ENCODE results near the gene SH2D2A. TPM values are rescaled to one million over a fixed set of nuclear protein-coding genes. Genes with fewer than 3 reads are reported as not detected.
"Not testable (repeated sequence)": the region's sequence is repeated elsewhere in the genome, so short reads cannot be mapped to it uniquely, and the experiment has no call there.

SH2D2A gene
- total RNA-seq, 2 donors from 2014 or later, result 221 to 246 TPM

DNA sequence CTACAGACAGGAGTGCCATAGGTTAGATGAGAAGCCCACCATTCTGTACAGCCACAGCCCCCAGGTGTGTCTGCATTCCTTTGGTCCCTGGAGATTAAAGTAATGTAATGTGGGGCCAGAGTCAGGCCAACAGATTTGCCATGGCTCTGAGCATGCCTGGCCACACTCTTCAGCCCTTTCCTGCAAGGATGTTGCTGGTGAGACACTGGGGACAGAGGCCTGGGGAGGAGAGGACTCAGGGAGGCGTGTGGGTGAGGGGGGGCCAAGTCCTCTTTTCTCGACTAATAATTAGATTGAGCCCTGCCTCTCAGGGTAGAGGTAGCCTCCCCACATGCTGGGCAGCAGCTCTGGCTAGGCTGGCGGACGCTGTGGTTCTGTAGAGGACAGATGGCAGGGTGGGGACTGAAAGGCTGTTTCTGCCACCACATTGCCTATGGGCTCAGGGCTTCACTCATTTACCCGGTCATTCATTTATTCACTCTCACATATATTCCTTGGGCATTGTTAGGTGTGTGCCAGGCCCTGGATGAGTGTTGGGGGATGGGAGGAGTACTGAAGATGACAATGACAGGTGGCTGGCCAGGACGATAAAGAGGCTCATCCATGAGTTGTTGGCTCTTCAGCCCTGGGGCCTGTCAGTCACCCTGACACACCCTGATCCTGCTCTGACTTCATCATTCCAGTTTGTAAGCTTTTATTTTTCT lies 56.4 kb downstream of the SH2D2A start:
- DNase-seq, result no peak
- Mint-ChIP-seq H3K36me3 (ENCODE audit: insufficient read depth in 2 of 2) (no peaks in the 10 kb centered on the region), H3K27ac (no peak overlapping the region), H3K9me3 (no peaks in the 10 kb centered on the region), H3K27me3 (ENCODE audit: low read depth) (no peaks in the 10 kb centered on the region), H3K4me1 (ENCODE audit: low read depth) (no peaks in the 10 kb centered on the region), H3K4me3 (no peak overlapping the region)
- no peak for ATAC-seq (replicated peaks in 1 of 2)

DNA sequence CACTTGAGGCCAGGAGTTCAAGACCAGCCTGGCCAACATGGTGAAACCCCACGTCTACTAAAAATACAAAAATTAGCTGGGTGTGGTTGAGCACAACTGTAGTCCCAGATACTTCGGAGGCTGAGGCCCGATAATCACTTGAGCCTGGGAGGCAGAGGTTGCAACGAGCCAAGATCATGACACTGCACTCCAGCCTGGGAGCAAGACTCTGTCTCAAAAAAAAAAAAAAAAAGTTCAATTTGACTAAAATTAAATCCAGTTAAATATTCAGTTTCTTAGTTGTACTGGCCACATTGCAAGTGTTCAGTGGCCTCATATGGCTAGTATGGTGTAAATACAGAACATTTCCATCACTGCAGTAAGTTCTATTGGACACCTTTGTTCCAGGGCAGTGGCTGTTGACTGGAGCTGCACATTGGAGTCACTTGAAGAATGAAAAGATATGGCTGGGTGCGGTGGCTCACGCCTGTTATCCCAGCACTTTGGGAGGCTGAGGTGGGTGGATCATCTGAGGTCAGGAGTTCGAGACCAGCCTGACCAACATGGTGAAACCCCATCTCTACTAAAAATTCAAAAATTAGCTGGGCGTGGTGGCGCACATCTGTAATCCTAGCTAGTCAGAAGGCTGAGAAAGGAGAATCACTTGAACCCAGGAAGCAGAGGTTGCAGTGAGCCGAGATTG lies 58.9 kb downstream of the SH2D2A start:
- DNase-seq, result not testable (repeated sequence)

DNA sequence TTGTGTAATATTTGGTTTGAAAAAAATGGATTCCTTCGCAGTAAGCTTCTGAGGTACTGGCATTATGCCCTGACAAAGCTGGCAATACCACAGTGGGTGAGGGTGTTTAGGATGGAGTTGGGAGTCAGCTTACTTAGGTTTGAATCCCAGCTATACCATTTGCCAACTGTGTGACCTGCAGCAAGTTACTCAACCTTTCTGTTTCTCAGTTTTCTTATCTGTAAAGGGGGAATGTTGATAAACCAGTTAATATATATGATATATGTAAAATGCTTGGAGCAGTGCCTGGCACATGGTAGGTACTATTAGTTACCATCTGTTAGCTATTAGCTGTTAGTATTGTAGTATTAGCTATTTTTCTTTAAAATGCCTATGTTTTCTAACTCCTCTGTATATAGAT lies 60.3 kb downstream of the SH2D2A start:
- Mint-ChIP-seq H3K9me3 (no peaks in the 10 kb centered on the region), H3K4me1 (ENCODE audit: low read depth) (peaks cover 11% of the 10 kb centered on the region), H3K36me3 (ENCODE audit: insufficient read depth in 2 of 2) (peaks cover 0 to 2% of the 10 kb centered on the region in 2 donors), H3K27ac (no peak overlapping the region), H3K27me3 (ENCODE audit: low read depth) (no peaks in the 10 kb centered on the region), H3K4me3 (no peak overlapping the region)
- ATAC-seq (replicated peaks in 1 of 2), result no peak
- DNase-seq, result no peak

More for the DNA sequence above, 58.9 kb downstream of the SH2D2A start:
- not testable (repeated sequence) for ATAC-seq (replicated peaks in 1 of 2); H3K4me3 Mint-ChIP-seq; H3K36me3 Mint-ChIP-seq (ENCODE audit: insufficient read depth in 2 of 2); H3K27ac Mint-ChIP-seq; H3K9me3 Mint-ChIP-seq; H3K4me1 Mint-ChIP-seq (ENCODE audit: low read depth); H3K27me3 Mint-ChIP-seq (ENCODE audit: low read depth)

Other genes starting within 250 kb of the SH2D2A start
- 10 to 100 TPM; 13.6 to 22.5 TPM for gene IQGAP3, start 244.3 kb downstream of the SH2D2A start, total RNA-seq
- gene TTC24, start 237.1 kb downstream of the SH2D2A start, total RNA-seq, result 10 to 100 TPM; 14.7 to 17.4 TPM
- 10 to 100 TPM; 48.3 to 57.3 TPM for gene NAXE, start 225.1 kb downstream of the SH2D2A start, total RNA-seq
- 10 to 100 TPM; 25.6 to 31.6 TPM for gene GPATCH4, start 215.4 kb downstream of the SH2D2A start, total RNA-seq
- under 1 TPM; 0.22 to 1.00 TPM for gene HAPLN2, start 197.4 kb downstream of the SH2D2A start, total RNA-seq
- under 1 TPM in 1 of 2 donors, not detected in 1; 0.10 TPM for gene BCAN, start 174.7 kb downstream of the SH2D2A start, total RNA-seq
- under 1 TPM in 1 of 2 donors, not detected in 1; 0.05 TPM for gene NES, start 139.4 kb downstream of the SH2D2A start, total RNA-seq
- 1 to 10 TPM; 2.5 TPM for gene CRABP2, start 111.3 kb downstream of the SH2D2A start, total RNA-seq
- gene METTL25B, start 88.4 kb downstream of the SH2D2A start, total RNA-seq, result 100 to 1,000 TPM in 1 of 2 donors, 10 to 100 TPM in 1; 90.5 to 100 TPM
- 10 to 100 TPM; 36.3 to 37.1 TPM for gene ISG20L2, start 88.1 kb downstream of the SH2D2A start, total RNA-seq
- 10 to 100 TPM; 45.9 to 67.8 TPM for gene MRPL24, start 75.8 kb downstream of the SH2D2A start, total RNA-seq
- gene HDGF, start 65.2 kb downstream of the SH2D2A start, total RNA-seq, result 100 to 1,000 TPM; 185 to 217 TPM
- gene PRCC, start 49.3 kb downstream of the SH2D2A start, total RNA-seq, result 10 to 100 TPM; 67.7 to 84.4 TPM
- gene INSRR, start 42.3 kb upstream of the SH2D2A start, total RNA-seq, result under 1 TPM; 0.17 to 0.30 TPM
- gene NTRK1, start 44.0 kb upstream of the SH2D2A start, total RNA-seq, result 10 to 100 TPM; 16.8 to 21.4 TPM
- under 1 TPM in 1 of 2 donors, not detected in 1; 0.07 TPM for gene PEAR1, start 76.9 kb upstream of the SH2D2A start, total RNA-seq
- gene LRRC71, start 103.8 kb upstream of the SH2D2A start, total RNA-seq, result not detected
- gene ARHGEF11, start 228.9 kb upstream of the SH2D2A start, total RNA-seq, result 1 to 10 TPM; 4.0 to 5.2 TPM

Measured in activated T-cell treated with anti-CD3 and anti-CD28 coated beads, Interleukin-2, amount 50 U/mL, for 72 hours (primary cell).